B cell (primary cell): ENCODE results near the gene CDC42BPG. TPM values are rescaled to one million over a fixed set of nuclear protein-coding genes. Genes with fewer than 3 reads are reported as not detected.

Experiments used
- ATAC-seq: fragments of 200-7000 bp; cut with Tn5 transposase; one replicate; pipeline ENCODE4 v1.10.0; 2021; ENCODE audit warnings: low read depth, mild to moderate bottlenecking, moderate number of reproducible peaks, moderate library complexity
- CTCF ChIA-PET: fragments of 350-600 bp; sonication (Branson Sonifier 250); formaldehyde crosslinking; loops from one replicate; lab custom pipeline; 2021; ENCODE audit warnings: antibody characterized with exemption, inconsistent platforms; lab: Charles Lee
- POLR2A ChIA-PET: fragments of 350-600 bp; sonication (Branson Sonifier 250); formaldehyde crosslinking; loops from one replicate; lab custom pipeline; 2021; ENCODE audit warnings: antibody characterized with exemption; lab: Charles Lee
- DNase-seq: peaks from one replicate; pipeline ENCODE4 v3.0.0; 2013
- H2AFZ ChIP-seq: 2 replicates; pipeline ENCODE4 v1.6.1; 2012; ENCODE audit warnings: mild to moderate bottlenecking, low read depth, low read length; ENCODE audit not compliant: insufficient read depth, poor library complexity, severe bottlenecking
- H3K27ac ChIP-seq, 2 donors: 1 replicate in 1 of 2; 2 replicates in 1 of 2; pipeline ENCODE4 v1.5.1; 2012 to 2013; ENCODE audit warnings: low read length in 2 of 2, mild to moderate bottlenecking in 2 of 2, moderate library complexity in 1 of 2
- H3K27me3 ChIP-seq, 4 experiments: fragments of 200-600 bp in 1 of 4; sonication (generic) in 1 of 4; replicated peaks in 1 of 4; 1 replicate in 2 of 4; 2 replicates in 2 of 4; pipeline versions ENCODE4 v1.6.1 to v1.7.0; 2013 to 2016; ENCODE audit warnings: low read length in 3 of 4, mild to moderate bottlenecking in 2 of 4, mixed read lengths in 1 of 4, moderate library complexity in 1 of 4; ENCODE audit not compliant: insufficient read depth in 4 of 4, control insufficient read depth in 3 of 4; ENCODE audit errors: control extremely low read depth in 1 of 4
- H3K36me3 ChIP-seq, 2 experiments: replicated peaks in 1 of 2; 1 replicate in 1 of 2; 2 replicates in 1 of 2; pipeline versions ENCODE4 v1.6.1 to v1.7.1; 2013; ENCODE audit warnings: low read length in 1 of 2; ENCODE audit not compliant: insufficient read depth in 2 of 2, control insufficient read depth in 1 of 2; ENCODE audit errors: control extremely low read depth in 1 of 2, extremely low read depth in 1 of 2
- H3K4me1 ChIP-seq, 2 donors: fragments of 200-600 bp in 1 of 2; sonication (generic) in 1 of 2; 1 replicate in 1 of 2; 2 replicates in 1 of 2; pipeline versions ENCODE4 v1.5.1 to v1.6.1; 2013 to 2017; ENCODE audit warnings: low read length in 2 of 2; ENCODE audit not compliant: control insufficient read depth in 2 of 2, insufficient read depth in 2 of 2
- H3K4me2 ChIP-seq: replicated peaks from 2 replicates; pipeline ENCODE3; 2012; ENCODE audit warnings: mild to moderate bottlenecking, low read depth, low read length; ENCODE audit not compliant: poor library complexity, severe bottlenecking
- H3K4me3 ChIP-seq, 5 experiments: fragments of 200-600 bp in 1 of 5; sonication (generic) in 1 of 5; 1 replicate in 3 of 5; 2 replicates in 2 of 5; pipeline versions ENCODE4 v1.5.1 to v1.7.0; 2011 to 2016; ENCODE audit warnings: low read length in 4 of 5, mild to moderate bottlenecking in 4 of 5, low read depth in 2 of 5, control low read depth in 1 of 5, moderate library complexity in 1 of 5; ENCODE audit not compliant: insufficient read depth in 1 of 5; ENCODE audit errors: control extremely low read depth in 1 of 5, extremely low read depth in 1 of 5
- H3K79me2 ChIP-seq: fragments of 200-600 bp; sonication (generic); one replicate; pipeline ENCODE4 v1.6.0; 2016; ENCODE audit warnings: low read length; ENCODE audit not compliant: control insufficient read depth, insufficient read depth
- H3K9ac ChIP-seq: fragments of 200-600 bp; sonication (generic); 2 replicates; pipeline ENCODE4 v1.6.1; 2017; ENCODE audit warnings: mild to moderate bottlenecking, low read length, moderate library complexity
- H3K9me3 ChIP-seq, 3 donors: one replicate each; pipeline versions ENCODE4 v1.6.1 to v1.7.1; 2013; ENCODE audit warnings: low read length in 2 of 3; ENCODE audit not compliant: control insufficient read depth in 2 of 3, insufficient read depth in 1 of 3; ENCODE audit errors: control extremely low read depth in 1 of 3
- H4K20me1 ChIP-seq: 2 replicates; pipeline ENCODE4 v1.6.0; 2012; ENCODE audit warnings: mild to moderate bottlenecking, low read length; ENCODE audit not compliant: insufficient read depth, control insufficient read depth, poor library complexity, severe bottlenecking
- H3K27ac Mint-ChIP-seq: one replicate; pipeline ENCODE4 v1.8.0; 2021; ENCODE audit warnings: mixed read lengths
- H3K27me3 Mint-ChIP-seq: one replicate; pipeline ENCODE4 v1.8.0; 2021; ENCODE audit warnings: mixed read lengths
- H3K4me1 Mint-ChIP-seq: one replicate; pipeline ENCODE4 v1.8.0; 2021; ENCODE audit warnings: mixed read lengths
- H3K4me3 Mint-ChIP-seq: one replicate; pipeline ENCODE4 v1.8.0; 2021; ENCODE audit warnings: mixed read lengths
- H3K9me3 Mint-ChIP-seq: one replicate; pipeline ENCODE4 v1.8.0; 2022; ENCODE audit warnings: mixed read lengths; ENCODE audit not compliant: insufficient read depth
- CTCF ChIP-seq: fragments of 200-600 bp; IDR thresholded peaks from one replicate; pipeline ENCODE4 v1.8.0; 2022; ENCODE audit warnings: antibody characterized with exemption, mild to moderate bottlenecking
- EZH2 ChIP-seq: IDR thresholded peaks from 2 replicates; pipeline ENCODE4 v1.6.1; 2012; ENCODE audit warnings: borderline replicate concordance, low read depth, mild to moderate bottlenecking, moderate library complexity, low read length; ENCODE audit not compliant: insufficient read depth, poor library complexity, severe bottlenecking
- WGBS: methylation state at CpG from one replicate; pipeline ENCODE4 v1.1.5; 2013; ENCODE audit warnings: missing lambda C conversion rate; ENCODE audit not compliant: insufficient coverage; 5-methylcytosine and 5-hydroxymethylcytosine counted together
- intact Hi-C: fragments of 100-400 bp; cut with micrococcal nuclease; formaldehyde crosslinking; loops from one replicate; pipeline ENCODE4 v1.10.0; 2022
- polyA plus RNA-seq: library from polyadenylated mRNA; depleted of rRNA; stranded (reverse); fragments of >200 nt; gene quantifications from 2 replicates; pipeline ENCODE4 v1.2.3, GENCODE V29; 2012
- total RNA-seq, 2 donors: library from RNA; stranded (reverse); fragments of 120-200 nt in 1 of 2; gene quantifications; 1 replicate in 1 of 2; 2 replicates in 1 of 2; pipeline versions ENCODE4 v1.2.3 to v1.2.4, GENCODE V29; 2013 to 2022

Gene CDC42BPG
- total and polyA plus RNA-seq, 2 donors (not counting 1 experiment from before 2014, with no cell fraction given): 3.7 to 8.7 TPM

GRCh38 chr11:64874308-64875240 lies 30.1 kb upstream of the CDC42BPG start:
- DNase-seq (no peak), ATAC-seq (no peak)
- no peaks in the 10 kb centered on the region for H3K9me3 Mint-ChIP-seq
- Histone ChIP-seq H2AFZ (no peak overlapping the region), H3K79me2 (peaks cover 88% of the 10 kb centered on the region), H3K36me3 (peaks cover 0 to 56% of the 10 kb centered on the region in 2 experiments), H3K9ac (peak overlapping the region; percentile 99), H3K4me2 (peak overlapping the region; percentile 95), H4K20me1 (peaks cover 85% of the 10 kb centered on the region), H3K4me1 (peaks cover 72 to 82% of the 10 kb centered on the region in 2 donors), H3K9me3 (peaks cover 0 to 4% (median 0%) of the 10 kb centered on the region in 3 donors), H3K27ac (peak overlapping the region; percentile 5 to 52), H3K4me3 (peak overlapping the region in 4 of 5 experiments; percentile 21 to 98 (median 65)), H3K27me3 (no peaks in the 10 kb centered on the region)
- intact Hi-C loops: no loop called here
- H3K27ac Mint-ChIP-seq: peak overlapping the region; percentile 94
- peak overlapping the region; percentile 95 for H3K4me3 Mint-ChIP-seq
- H3K27me3 Mint-ChIP-seq: no peaks in the 10 kb centered on the region
- TF ChIP-seq CTCF (no peak), EZH2 (no peak)
- peaks cover 81% of the 10 kb centered on the region for H3K4me1 Mint-ChIP-seq
- WGBS: 70% methylated on average over 25 of the region's 29 CpGs
- ChIA-PET POLR2A (interaction anchor here (0.7 to 10.0 kb wide), 8 partner anchors 9 to 117 kb away, joined by 3 to 158 read pairs (median 5); no protein-coding TSS in a partner anchor), CTCF (interaction anchor here (0.7 to 30.2 kb wide), 5 partner anchors 10 to 666 kb away, joined by 3 to 1254 read pairs (median 16); partner anchors contain the start of gene CDC42BPG)
